ENCODE results near the gene FUT9.

The FUT9 gene

GRCh38 chr6:96015518-96016333, at the start of gene FUT9:
Gene FUT9, plus strand, starts transcription at chr6:96015974. Its CDS starts 187,182 bp downstream, at chr6:96203156.
- ChIA-PET CTCF (no interaction called here), POLR2A (no interaction called here)
- no peak within 1 kb of the TSS for H3K4me3 ChIP-seq (ENCODE audit: low read depth, low read length)
- DNase-seq (ENCODE audit: low read depth, low spot score): no peak
- no peak for TF ChIP-seq CTCF (IDR thresholded peaks at IDR 0.05; ENCODE audit: insufficient read depth, low read length, missing control alignments)

GRCh38 chr6:95967594-95967993, 48.2 kb upstream of the FUT9 start:
- TF ChIP-seq CTCF (IDR thresholded peaks at IDR 0.05; ENCODE audit: insufficient read depth, low read length, missing control alignments): no peak
- ChIA-PET POLR2A (no interaction called here), CTCF (no interaction called here)
- H3K4me3 ChIP-seq (ENCODE audit: low read depth, low read length): no peak overlapping the region
- DNase-seq (ENCODE audit: low read depth, low spot score): no peak

GRCh38 chr6:95973976-95974375, 41.8 kb upstream of the FUT9 start:
- CTCF ChIA-PET: no interaction called here
- POLR2A ChIA-PET: no interaction called here
- no peak for DNase-seq (ENCODE audit: low read depth, low spot score)

GRCh38 chr6:95978230-95978629, 37.5 kb upstream of the FUT9 start:
- ChIA-PET POLR2A (no interaction called here), CTCF (no interaction called here)
- DNase-seq (ENCODE audit: low read depth, low spot score): no peak
- TF ChIP-seq CTCF (IDR thresholded peaks at IDR 0.05; ENCODE audit: insufficient read depth, low read length, missing control alignments): no peak
- no peak overlapping the region for H3K4me3 ChIP-seq (ENCODE audit: low read depth, low read length)

More at GRCh38 chr6:95973976-95974375, 41.8 kb upstream of the FUT9 start:
- no peak overlapping the region for H3K4me3 ChIP-seq (ENCODE audit: low read depth, low read length)
- TF ChIP-seq CTCF (IDR thresholded peaks at IDR 0.05; ENCODE audit: insufficient read depth, low read length, missing control alignments): no peak

GRCh38 chr6:95991906-95992305, 23.9 kb upstream of the FUT9 start:
- ChIA-PET POLR2A (no interaction called here), CTCF (no interaction called here)
- no peak for DNase-seq (ENCODE audit: low read depth, low spot score)
- no peak overlapping the region for H3K4me3 ChIP-seq (ENCODE audit: low read depth, low read length)
- no peak for TF ChIP-seq CTCF (IDR thresholded peaks at IDR 0.05; ENCODE audit: insufficient read depth, low read length, missing control alignments)

GRCh38 chr6:95994151-95994550, 21.6 kb upstream of the FUT9 start:
- POLR2A ChIA-PET: no interaction called here
- H3K4me3 ChIP-seq (ENCODE audit: low read depth, low read length): no peak overlapping the region
- DNase-seq (ENCODE audit: low read depth, low spot score): no peak
- CTCF ChIA-PET: no interaction called here
- TF ChIP-seq CTCF (IDR thresholded peaks at IDR 0.05; ENCODE audit: insufficient read depth, low read length, missing control alignments): no peak

Measured in AG04449 (cell line).